NK-92 treated with Interleukin-12 subunit alpha and Interleukin-12 subunit beta, amount 100 ng/mL, for 24 hours (cell line): ENCODE results near the gene LDAH.

ENCODE experiments used
- DNase-seq: peaks from one replicate; lab custom pipeline; 2025; lab: John Stamatoyannopoulos, UW

LDAH gene

GRCh38 chr2:20652141-20652540 lies 170.8 kb downstream of the LDAH start:
- DNase-seq = no peak

DNA sequence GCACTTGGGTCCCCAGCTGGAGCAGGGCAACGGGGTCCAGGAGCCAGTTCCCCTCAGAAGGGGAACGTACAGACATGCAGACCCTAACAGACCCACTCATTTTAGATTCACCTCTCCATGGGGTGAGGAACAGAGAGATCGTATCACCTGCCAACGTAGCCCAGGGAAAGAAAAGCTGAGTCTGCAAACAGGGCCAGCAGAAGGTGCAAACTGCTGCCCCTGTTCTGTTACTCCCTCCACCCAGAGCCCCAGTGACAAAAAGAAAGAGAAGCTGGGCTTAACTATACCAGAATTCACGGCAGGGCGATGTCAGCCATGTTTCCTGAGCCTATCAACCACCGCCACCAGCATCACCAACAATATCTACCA lies 171.2 kb downstream of the LDAH start:
- DNase-seq = no peak

- peak; percentile 64 for DNase-seq
These were observed 171.8 kb downstream of the LDAH start, which contains the start of gene HS1BP3 for GRCh38 chr2:20650877-20651730. Gene HS1BP3, minus strand, starts transcription at chr2:20651098. Its CDS starts 35 bp downstream, at chr2:20651063.

DNA sequence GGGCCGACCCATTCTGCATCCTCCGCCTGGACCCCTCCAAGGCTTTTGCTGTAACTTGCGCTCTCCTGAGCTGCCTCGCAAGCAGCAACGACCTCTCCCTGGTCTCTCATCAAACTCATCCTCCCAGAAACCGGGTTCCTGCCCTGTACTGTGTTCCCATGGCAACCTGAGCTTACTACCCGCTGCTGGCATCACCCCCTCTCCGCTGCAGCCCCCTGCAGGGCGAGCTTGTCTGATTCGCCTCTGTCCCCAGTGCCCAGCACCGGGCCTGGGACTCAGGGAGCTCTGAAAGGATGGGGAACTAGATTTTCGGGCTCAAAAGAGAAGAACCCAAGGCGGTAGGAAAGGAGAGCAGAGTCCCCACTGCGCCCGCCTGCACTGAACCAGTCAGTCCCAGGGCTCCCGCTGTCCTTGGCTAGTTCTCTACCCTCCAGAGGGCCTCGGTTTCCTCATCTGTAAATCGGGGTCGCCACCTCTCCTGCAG lies 172.5 kb downstream of the LDAH start:
- no peak for DNase-seq

DNA sequence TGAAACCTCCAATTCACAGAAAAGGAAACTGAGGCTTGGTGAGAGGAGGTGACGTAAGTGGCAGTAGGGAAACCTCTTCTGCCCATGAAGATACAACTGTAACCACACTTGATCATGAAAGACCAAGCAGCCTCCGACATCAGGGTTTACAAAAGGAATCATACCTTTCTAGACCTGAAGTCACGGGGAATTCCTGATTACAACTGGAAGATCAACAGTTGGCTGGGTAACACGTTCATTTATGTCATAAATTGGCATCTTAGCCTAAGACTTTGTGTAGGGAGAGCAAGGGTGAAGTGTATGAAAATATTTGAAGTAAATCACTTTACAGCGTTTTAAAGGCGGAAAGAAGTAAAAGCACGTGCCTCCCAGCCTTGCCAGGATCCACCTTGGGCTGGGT lies 172.9 kb downstream of the LDAH start:
- DNase-seq = no peak

GRCh38 chr2:20649576-20649975 lies 173.3 kb downstream of the LDAH start:
- no peak for DNase-seq

DNA sequence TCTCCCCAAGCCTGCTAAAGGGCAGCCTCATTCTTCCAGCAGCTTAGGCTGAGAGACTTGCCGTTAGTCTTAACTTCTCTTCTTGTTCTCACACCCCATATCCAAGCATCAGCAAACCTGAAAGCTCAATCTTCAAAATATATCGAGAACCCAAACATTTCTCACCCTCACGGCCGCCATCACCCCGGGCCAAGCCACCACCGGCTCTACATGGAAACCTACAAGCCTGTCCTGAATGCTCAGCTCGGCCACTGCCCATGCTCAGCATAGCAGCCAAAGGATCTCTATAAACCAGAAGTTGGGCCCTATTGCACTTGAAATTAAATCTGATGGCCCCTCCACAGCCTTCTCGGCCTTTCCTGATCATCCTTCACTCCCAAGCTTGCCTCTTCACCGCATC lies 174.1 kb downstream of the LDAH start:
- DNase-seq = no peak

GRCh38 chr2:20648206-20648605 lies 174.7 kb downstream of the LDAH start:
- DNase-seq = no peak

- no peak for DNase-seq
These were observed 175.2 kb downstream of the LDAH start for GRCh38 chr2:20647738-20648137.

GRCh38 chr2:20647211-20647610 lies 175.7 kb downstream of the LDAH start:
- DNase-seq = no peak

DNA sequence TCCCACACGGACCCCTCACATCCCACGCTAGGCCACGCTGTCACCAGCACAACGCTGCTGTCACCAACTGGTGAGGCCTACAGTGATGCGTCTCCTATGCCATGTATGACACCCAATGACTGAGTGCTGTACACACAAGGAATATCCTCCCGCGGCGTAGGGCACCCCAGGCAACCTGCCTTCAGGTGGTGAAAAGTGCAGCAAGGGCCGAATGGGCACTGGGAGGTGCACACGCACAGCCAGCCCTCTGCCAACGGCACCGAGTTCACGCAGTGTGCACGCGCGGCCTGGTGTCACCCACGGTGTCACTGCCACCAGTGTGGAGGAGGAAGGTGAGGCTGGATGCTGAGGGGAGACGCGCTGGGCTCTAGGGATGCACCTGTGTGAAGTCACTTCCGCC lies 176.5 kb downstream of the LDAH start:
- DNase-seq = no peak

- no peak for DNase-seq
These were observed 177.1 kb downstream of the LDAH start for GRCh38 chr2:20645761-20646160.

- no peak for DNase-seq
These were observed 177.6 kb downstream of the LDAH start for GRCh38 chr2:20645301-20645701.

DNA sequence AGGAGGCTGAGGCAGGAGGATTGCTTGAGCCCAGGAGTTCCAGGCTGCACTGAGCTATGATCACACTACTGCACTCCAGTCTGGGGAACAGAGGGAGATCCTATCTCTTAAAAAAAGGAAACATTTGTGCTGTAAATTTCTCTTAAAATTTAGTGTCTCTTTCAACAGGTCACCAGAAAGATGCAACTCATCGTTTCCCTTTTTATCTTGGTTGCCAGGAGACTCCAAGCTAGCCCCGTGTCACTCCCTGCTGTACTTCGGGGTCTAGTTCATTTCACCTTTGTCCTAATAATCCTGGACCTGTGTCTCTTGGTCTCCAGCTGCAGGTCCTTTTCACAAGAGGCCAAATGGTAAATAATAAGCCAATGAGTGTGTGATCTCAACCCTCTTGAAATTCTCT lies 179.1 kb downstream of the LDAH start:
- DNase-seq = no peak

- no peak for DNase-seq
These were observed 179.8 kb downstream of the LDAH start for GRCh38 chr2:20643060-20643459.

- peak; percentile 33 for DNase-seq
These were observed 180.6 kb downstream of the LDAH start for GRCh38 chr2:20642055-20642971.

DNA sequence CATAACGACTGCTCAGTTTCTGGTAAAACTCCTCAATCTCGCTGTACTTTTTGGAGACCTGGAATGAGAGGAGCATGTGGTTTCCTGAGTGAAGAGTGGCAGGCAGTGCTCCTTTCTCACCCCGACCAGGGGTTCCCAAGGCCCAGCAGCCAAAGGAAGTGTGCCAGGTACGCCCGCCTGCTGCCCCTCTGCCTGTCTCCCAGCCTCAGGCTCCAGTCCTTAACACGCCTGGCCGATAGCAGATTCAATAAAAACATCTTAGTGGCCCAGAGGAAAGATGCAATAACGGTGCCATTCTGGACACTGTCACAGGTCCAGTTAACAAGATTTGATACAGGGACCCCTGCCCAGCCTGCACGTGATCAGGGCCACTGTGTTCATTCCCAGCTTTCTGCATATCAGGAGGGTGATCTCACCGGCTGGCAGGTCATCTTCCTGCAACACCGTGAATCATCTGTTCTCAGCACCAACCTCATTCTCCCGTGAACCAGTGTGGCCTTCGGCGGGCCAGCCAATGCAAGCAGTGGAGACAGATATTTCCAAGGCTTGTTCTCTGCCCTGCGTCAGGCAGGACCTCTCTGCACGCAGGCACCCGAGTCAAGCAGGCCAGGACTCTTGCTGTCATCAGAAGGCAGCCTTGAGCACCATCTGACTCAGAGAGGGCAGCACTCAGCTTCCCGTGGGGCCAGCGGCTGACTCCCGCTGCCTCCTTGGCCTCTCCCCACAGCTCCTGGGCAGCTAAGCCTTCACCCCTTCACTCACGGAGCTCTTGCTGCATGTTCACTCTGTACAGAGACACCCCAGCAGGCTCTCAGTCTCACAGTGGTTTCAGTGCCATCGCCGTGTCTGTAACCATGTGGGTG lies 181.5 kb downstream of the LDAH start:
- DNase-seq = no peak

DNA sequence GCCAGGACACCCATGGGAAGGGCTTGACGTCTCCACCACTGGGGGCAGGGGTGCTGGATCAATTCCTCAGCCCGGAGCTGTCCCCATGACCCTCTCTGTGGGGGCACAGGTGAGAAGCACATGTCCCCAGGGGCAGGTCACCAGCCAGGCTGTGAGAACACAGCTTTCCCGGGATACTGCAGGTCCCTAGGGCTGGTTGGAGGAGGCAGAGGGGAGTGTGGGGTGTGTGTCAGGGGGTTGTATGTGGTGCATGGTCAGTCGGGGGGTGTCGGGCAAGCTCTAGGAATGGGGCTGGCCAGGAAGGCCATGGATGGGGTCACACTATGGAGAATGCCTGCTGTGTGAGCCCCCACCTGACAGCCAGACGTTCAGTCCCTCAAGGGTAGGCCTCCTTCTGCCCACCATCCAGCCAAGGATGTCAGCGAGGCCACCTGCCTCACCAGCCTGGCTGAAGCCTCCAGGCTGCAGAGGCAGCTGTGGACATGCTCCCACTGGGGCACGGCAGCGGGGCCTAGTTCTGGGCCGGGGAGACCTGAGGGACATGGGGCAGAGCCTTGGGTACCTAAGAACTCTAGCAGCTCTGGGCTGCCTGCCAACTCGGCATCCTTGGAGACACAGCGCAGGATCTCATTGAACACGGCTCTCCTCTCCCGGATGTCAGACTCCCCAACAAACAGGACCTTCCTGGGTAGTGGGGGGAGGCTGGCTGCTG lies 182.3 kb downstream of the LDAH start:
- DNase-seq = no peak

DNA sequence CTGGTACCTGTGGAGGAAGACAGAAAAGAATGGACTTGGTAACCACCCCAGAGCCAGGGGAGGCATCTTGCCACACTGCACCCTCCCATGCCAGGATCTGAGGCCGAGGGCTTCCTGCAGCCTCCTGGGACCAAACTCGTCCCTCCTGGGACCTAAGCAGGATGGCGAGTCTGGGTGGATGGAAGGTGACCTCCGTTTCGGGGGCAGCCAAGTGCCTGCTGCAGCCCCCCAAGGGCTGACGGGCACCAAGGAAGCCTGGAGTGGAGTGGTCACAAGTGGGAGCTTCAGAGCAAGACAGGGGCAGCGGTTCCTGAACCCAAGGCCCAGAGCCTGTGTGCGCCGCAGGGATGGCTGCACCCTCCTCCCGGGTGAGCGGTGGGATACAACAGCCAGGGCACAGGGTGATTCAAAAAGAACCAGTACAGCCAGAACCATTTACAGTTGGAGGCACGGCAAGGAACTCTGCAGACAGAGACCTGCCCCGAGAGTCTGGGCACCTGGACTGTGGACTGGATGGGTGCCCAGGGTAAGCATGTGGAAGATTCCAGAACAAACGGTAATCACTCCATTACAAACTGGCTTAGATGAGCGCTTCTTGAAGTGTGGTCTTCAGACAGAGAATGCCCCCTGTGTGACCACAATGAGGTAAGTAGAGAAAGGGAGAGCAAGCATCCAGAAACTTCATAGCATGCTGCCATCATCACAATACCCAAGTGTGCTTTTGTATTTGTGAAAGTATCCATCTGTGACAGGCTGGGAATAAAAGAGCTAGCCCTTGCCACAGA lies 184.1 kb downstream of the LDAH start:
- DNase-seq = no peak

DNA sequence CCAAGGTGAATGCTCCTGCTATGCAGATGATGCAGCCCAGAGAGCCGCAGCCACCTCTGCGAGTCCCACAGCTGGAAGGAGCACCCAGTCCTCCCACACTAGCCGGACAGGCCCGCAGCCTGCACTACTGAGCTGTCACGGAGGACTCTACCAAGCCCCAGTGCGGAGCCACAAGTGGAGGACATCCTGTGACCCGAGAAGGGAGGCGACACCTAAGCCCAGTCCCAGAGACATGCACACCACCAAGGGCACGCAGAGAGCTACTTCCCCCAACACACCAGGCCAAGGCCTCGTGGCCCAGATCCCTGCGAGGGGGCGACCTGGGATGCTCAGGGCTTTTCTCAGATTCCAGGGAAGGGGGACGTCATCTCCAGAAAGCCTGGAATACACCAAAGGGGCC lies 184.9 kb downstream of the LDAH start:
- no peak for DNase-seq
